Spleen (tissue), 11 donors: ENCODE data around the gene DDX24. TPM values are rescaled to one million over a fixed set of nuclear protein-coding genes. Genes with fewer than 3 reads are reported as not detected.
A peak's percentile ranks its signal among the peaks of the same experiment; 100 is the strongest.

ENCODE experiments used
- DNase-seq: peaks from one replicate; pipeline ENCODE4 v3.0.0-alpha.2; 2020
- H3K27ac ChIP-seq, 8 donors: fragments of 200-600 bp; sonication (generic) in 7 of 8; 1 replicate in 4 of 8; 2 replicates in 4 of 8; pipeline versions ENCODE4 v1.5.0 to v1.8.0; 2016 to 2021; ENCODE audit warnings: inconsistent platforms in 4 of 8, mild to moderate bottlenecking in 4 of 8, moderate library complexity in 1 of 8
- H3K27me3 ChIP-seq, 7 donors: fragments of 200-600 bp; sonication (generic) in 6 of 7; replicated peaks in 1 of 7; 1 replicate in 4 of 7; 2 replicates in 3 of 7; pipeline versions ENCODE4 v1.5.0 to v1.8.0; 2016 to 2021; ENCODE audit warnings: inconsistent platforms in 3 of 7, mild to moderate bottlenecking in 1 of 7
- H3K36me3 ChIP-seq, 6 donors: fragments of 200-600 bp; sonication (generic) in 5 of 6; 1 replicate in 4 of 6; 2 replicates in 2 of 6; pipeline versions ENCODE4 v1.5.0 to v1.8.0; 2016 to 2021; ENCODE audit warnings: inconsistent platforms in 2 of 6
- H3K4me1 ChIP-seq, 6 donors: fragments of 200-600 bp; sonication (generic) in 5 of 6; 1 replicate in 3 of 6; 2 replicates in 3 of 6; pipeline versions ENCODE4 v1.5.0 to v1.8.0; 2016 to 2021; ENCODE audit warnings: inconsistent platforms in 3 of 6
- H3K4me3 ChIP-seq, 8 donors: fragments of 200-600 bp; sonication (generic) in 7 of 8; 1 replicate in 4 of 8; 2 replicates in 4 of 8; pipeline versions ENCODE4 v1.5.0 to v1.8.0; 2016 to 2021; ENCODE audit warnings: inconsistent platforms in 4 of 8, mild to moderate bottlenecking in 4 of 8, moderate library complexity in 2 of 8
- H3K9me3 ChIP-seq, 8 donors: fragments of 200-600 bp; sonication (generic) in 7 of 8; 1 replicate in 4 of 8; 2 replicates in 4 of 8; pipeline versions ENCODE4 v1.5.0 to v1.8.0; 2016 to 2021; ENCODE audit warnings: inconsistent platforms in 4 of 8
- POLR2A ChIP-seq, 3 donors: fragments of 450-650 bp; IDR thresholded peaks; one replicate each; pipeline ENCODE4 v1.5.1; 2017; ENCODE audit warnings: antibody characterized with exemption in 3 of 3, mild to moderate bottlenecking in 1 of 3
- POLR2AphosphoS5 ChIP-seq, 3 donors: sonication (generic); formaldehyde crosslinking; IDR thresholded peaks; one replicate each; pipeline ENCODE4 v1.5.1; 2017; ENCODE audit warnings: antibody characterized with exemption in 3 of 3
- WGBS, 5 donors: extraction: QIAGEN DNeasy Blood & Tissue Kit in 3 of 5; methylation state at CpG; one replicate each; pipeline versions ENCODE4 v1.1.5 to v1.1.7; 2013 to 2018; 5-methylcytosine and 5-hydroxymethylcytosine counted together
- intact Hi-C: fragments of 100-400 bp; cut with DNase I; formaldehyde crosslinking; loops from one replicate; pipeline ENCODE4 v1.15.0; 2023; ENCODE audit warnings: low total_unique reads
- polyA plus RNA-seq, 3 donors: library from polyadenylated mRNA; stranded (reverse); fragments of 200-250 nt; gene quantifications; one replicate each; pipeline ENCODE4 v1.2.1, GENCODE V29; 2013
- total RNA-seq, 7 donors: library from RNA; depleted of rRNA in 3 of 7; stranded (reverse); fragments of >200 nt in 3 of 7; fragmentation: NEBNext Ultra II Directional in 4 of 7; extraction: Animal tissue kit (Norgen Biotek cat#: 25700) in 4 of 7; gene quantifications; one replicate each; pipeline versions ENCODE4 v1.1.0 to v1.2.1, GENCODE V29; 2016 to 2021
- TF ChIP-seq, protein P1 (sequence below), 11 experiments: fragments of 200-600 bp in 7 of 11; fragments of 450-650 bp in 4 of 11; sonication (generic) in 4 of 11; IDR thresholded peaks in 8 of 11; conservative IDR thresholded peaks in 3 of 11; 1 replicate in 7 of 11; 2 replicates in 4 of 11; pipeline versions ENCODE4 v1.4.0 to v1.8.0; 2016 to 2021; ENCODE audit warnings: antibody characterized with exemption in 11 of 11, inconsistent platforms in 4 of 11, mild to moderate bottlenecking in 1 of 11
- donor health status: healthy with polysubstance abuse.
- donor health status: DM: no; HTN: no; CAD: no; lungs with moderate emphysema.
- donor health status: DM: no; HTN: no; CAD: no.
- donor health status: Bipolar disorder and iron deficiency.
- donor health status: healthy.
- donor health status: DM: no; HTN: no; CAD: no.
- donor health status: DM: yes; HTN: yes; CAD: no.

Gene DDX24
- total and polyA plus RNA-seq, 10 donors: 70.8 to 251 (median 171) TPM

DNA sequence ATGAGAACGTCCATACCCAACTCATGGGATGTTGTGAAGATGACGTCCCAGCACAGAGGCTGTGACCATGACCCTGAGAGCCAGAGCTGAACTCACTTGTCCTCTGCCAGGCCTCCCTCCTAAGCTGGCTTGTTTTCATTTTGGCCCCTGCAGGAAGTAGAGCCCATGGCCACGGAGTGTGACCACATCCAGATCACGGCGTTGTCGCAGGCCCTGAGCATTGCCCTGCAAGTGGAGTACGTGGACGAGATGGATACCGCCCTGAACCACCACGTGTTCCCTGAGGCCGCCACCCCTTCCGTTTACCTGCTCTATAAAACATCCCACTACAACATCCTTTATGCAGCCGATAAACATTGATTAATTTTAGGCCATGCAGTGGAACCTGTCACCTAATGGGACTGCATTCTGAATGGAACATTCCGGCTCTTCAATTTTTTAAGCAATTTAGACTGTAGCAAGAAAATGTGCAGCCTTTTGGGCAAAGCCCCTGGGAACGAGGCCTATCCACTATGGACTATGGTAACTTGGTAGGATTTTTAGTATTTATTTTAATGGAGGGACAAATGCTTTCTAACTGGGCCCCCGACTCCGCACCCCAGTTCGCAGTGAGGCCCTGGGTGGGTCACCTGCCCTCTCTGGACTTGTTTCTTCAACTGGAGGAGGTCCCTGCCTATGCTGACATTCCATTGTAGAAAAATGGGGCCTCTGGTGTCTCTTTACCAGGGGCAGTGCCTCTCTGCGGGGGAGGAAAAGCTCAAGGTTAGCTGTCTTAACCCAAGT, 35.2 kb downstream of the DDX24 start:
- 83 to 93% (median 86%) methylated on average over 19 of the region's 19 CpGs for WGBS, 5 donors
- peak; percentile 68 for DNase-seq
- H3K27ac ChIP-seq: peak overlapping the region in 3 of 8 donors; percentile 15 to 43 (median 31)
- no peaks in the 10 kb centered on the region for H3K27me3 ChIP-seq
- intact Hi-C loops: no loop called here
- no peaks in the 10 kb centered on the region for H3K9me3 ChIP-seq
- peaks cover 6 to 76% (median 62%) of the 10 kb centered on the region in 6 donors for H3K36me3 ChIP-seq
- H3K4me1 ChIP-seq: peaks cover 0 to 62% (median 26%) of the 10 kb centered on the region in 6 donors
- H3K4me3 ChIP-seq: no peak overlapping the region
- TF ChIP-seq, protein P1, sequence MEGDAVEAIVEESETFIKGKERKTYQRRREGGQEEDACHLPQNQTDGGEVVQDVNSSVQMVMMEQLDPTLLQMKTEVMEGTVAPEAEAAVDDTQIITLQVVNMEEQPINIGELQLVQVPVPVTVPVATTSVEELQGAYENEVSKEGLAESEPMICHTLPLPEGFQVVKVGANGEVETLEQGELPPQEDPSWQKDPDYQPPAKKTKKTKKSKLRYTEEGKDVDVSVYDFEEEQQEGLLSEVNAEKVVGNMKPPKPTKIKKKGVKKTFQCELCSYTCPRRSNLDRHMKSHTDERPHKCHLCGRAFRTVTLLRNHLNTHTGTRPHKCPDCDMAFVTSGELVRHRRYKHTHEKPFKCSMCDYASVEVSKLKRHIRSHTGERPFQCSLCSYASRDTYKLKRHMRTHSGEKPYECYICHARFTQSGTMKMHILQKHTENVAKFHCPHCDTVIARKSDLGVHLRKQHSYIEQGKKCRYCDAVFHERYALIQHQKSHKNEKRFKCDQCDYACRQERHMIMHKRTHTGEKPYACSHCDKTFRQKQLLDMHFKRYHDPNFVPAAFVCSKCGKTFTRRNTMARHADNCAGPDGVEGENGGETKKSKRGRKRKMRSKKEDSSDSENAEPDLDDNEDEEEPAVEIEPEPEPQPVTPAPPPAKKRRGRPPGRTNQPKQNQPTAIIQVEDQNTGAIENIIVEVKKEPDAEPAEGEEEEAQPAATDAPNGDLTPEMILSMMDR (IDR thresholded peaks at IDR 0.05 in 8 of 11, conservative IDR thresholded peaks at IDR 0.05 in 3 of 11): no peak
- TF ChIP-seq POLR2AphosphoS5 (IDR thresholded peaks at IDR 0.05) (peak; percentile 31 to 47 (median 43)), POLR2A (IDR thresholded peaks at IDR 0.05) (no peak)

DNA sequence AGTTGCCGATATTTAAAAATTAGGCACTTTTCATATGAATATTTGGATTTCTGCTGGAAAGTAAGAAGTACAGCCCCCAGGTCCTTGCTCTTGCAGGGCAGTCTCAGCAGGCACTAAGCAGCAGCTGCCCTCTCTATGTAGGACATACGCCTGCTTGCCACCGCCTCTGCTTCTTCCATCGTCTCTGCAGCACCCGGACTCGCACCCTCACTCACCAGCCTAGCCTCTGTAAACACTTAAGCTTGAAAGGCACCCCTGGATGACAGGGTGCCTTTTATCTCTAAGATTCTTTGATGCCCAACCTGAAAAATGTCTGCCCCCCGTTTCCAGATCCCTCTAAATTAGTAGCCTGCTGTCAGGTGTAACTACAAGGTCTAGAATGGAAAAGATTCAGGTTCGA, 35.9 kb downstream of the DDX24 start:
- peaks cover 0 to 64% (median 24%) of the 10 kb centered on the region in 6 donors for H3K4me1 ChIP-seq
- TF ChIP-seq, protein P1 (IDR thresholded peaks at IDR 0.05 in 8 of 11, conservative IDR thresholded peaks at IDR 0.05 in 3 of 11): no peak
- no peak for TF ChIP-seq POLR2A (IDR thresholded peaks at IDR 0.05)
- TF ChIP-seq POLR2AphosphoS5 (IDR thresholded peaks at IDR 0.05): no peak
- peak; percentile 49 for DNase-seq
- H3K27me3 ChIP-seq: no peaks in the 10 kb centered on the region
- H3K9me3 ChIP-seq: no peaks in the 10 kb centered on the region
- 91 to 97% (median 93%) methylated on average over 8 of the region's 8 CpGs for whole genome bisulfite sequencing, 5 donors
- H3K27ac ChIP-seq: no peak overlapping the region
- H3K36me3 ChIP-seq: peaks cover 3 to 70% (median 55%) of the 10 kb centered on the region in 6 donors
- H3K4me3 ChIP-seq: no peak overlapping the region
- intact Hi-C loops: no loop called here

DNA sequence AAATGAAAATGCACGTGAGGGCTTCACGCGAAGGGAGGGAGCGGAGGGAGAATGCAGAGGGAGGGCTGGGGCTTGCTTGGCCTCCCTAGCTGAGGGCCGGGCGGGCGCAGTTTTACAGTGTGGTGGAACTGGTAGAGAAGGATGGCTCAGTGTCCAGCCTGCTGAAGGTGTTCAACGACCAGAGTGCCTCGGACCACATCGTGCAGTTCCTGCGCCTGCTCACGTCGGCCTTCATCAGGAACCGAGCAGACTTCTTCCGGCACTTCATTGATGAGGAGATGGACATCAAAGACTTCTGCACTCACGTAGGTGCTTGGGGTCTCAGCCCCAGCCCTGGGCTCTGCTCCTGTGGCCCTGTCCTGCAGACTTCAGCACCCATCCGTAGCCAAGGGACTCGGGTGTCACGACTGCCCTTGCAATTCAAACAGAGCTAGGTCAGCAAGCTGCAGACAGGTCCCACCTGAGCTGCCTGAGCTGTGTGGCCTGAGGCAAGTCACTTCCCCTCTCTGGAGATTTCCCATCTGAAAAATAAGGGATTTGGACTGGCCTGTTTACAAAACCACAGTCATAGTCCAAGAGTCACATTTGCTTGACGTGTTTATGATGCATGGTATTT, 36.4 kb downstream of the DDX24 start:
- Histone ChIP-seq H3K36me3 (peaks cover 0 to 65% (median 50%) of the 10 kb centered on the region in 6 donors), H3K27me3 (no peaks in the 10 kb centered on the region), H3K27ac (no peak overlapping the region), H3K9me3 (no peaks in the 10 kb centered on the region), H3K4me3 (no peak overlapping the region), H3K4me1 (peaks cover 0 to 64% (median 24%) of the 10 kb centered on the region in 6 donors)
- TF ChIP-seq POLR2A (IDR thresholded peaks at IDR 0.05): no peak
- peak in 2 of 3 donors; percentile 23 to 65 for TF ChIP-seq POLR2AphosphoS5 (IDR thresholded peaks at IDR 0.05)
- TF ChIP-seq, protein P1 (IDR thresholded peaks at IDR 0.05 in 8 of 11, conservative IDR thresholded peaks at IDR 0.05 in 3 of 11): no peak
- DNase-seq: peak; percentile 69
- 92 to 97% (median 94%) methylated on average over 20 of the region's 20 CpGs for WGBS, 5 donors
- intact Hi-C loops: no loop called here
